DMS53 treated with DMSO at 0.1 percent for 48 hours (cell line): ENCODE results near the gene IMP4.

Experiments used
- DNase-seq: peaks from one replicate; lab custom pipeline; 2025; ENCODE audit not compliant: unreplicated experiment; lab: John Stamatoyannopoulos, UW

Gene IMP4

DNA sequence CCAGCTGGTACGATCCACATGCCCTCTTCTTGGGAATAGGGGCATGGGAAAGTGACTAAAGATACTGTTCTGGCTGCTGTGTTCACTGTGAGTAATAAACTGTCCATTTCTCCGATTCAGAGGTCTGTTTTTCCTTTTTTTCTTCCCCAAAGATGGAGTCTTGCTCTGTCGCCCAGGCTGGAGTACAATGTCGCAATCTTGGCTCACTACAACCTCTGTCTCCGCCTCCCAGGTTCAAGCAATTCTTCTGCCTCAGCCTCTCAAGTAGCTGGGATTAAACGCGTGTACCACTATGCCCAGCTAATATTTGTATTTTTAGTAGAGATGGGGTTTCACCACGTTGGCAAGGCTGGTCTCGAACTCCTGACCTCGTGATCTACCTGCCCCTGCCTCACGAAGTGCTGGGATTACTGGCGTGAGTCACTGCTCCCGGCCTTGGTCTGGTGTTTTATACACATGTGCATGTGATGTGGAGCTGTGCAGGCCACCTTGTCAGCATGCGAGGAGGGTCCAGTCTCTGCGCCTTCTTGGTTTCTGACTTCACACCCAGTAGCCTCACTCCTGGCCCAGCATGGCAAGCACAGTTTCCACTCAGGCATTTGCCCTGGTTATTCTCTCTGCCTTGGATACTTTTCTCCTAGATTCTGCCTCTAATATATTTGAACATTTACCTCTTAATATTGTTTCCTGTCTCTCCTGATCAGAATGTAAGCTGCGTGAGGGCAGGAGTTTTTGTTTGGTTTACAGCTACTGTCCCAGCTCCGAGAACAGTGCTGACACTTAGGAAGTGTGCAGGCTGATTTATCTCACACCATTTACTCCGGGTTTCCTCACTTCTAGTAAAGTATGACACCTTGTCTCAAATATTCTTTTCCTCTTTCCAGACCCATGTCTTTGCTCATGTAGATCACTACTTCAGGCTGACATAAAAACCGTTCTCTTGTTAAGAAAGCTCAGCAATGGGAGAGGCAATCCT, 32.9 kb downstream of the IMP4 start:
- DNase-seq: no peak

GRCh38 chr2:130376433-130377293, 34.0 kb downstream of the IMP4 start:
- no peak for DNase-seq

- no peak for DNase-seq
Observed at GRCh38 chr2:130377491-130377890, 34.8 kb downstream of the IMP4 start.

GRCh38 chr2:130378206-130378897, 35.7 kb downstream of the IMP4 start:
- no peak for DNase-seq

DNA sequence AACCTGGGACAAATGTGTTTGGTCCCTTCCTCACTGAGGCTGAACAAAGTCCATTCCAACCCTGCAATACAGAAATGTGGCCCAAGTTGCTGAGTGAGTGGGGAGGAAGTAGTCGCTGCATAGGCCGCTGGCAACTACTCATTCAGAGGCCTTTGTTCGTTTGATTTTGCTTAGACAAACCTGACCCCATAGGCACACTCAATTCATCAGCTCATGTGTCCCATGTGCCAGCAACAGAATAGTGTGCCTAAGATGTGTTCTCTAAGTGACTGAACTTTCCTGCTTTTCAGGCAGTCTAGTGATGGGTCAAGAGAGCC, 36.2 kb downstream of the IMP4 start:
- no peak for DNase-seq

DNA sequence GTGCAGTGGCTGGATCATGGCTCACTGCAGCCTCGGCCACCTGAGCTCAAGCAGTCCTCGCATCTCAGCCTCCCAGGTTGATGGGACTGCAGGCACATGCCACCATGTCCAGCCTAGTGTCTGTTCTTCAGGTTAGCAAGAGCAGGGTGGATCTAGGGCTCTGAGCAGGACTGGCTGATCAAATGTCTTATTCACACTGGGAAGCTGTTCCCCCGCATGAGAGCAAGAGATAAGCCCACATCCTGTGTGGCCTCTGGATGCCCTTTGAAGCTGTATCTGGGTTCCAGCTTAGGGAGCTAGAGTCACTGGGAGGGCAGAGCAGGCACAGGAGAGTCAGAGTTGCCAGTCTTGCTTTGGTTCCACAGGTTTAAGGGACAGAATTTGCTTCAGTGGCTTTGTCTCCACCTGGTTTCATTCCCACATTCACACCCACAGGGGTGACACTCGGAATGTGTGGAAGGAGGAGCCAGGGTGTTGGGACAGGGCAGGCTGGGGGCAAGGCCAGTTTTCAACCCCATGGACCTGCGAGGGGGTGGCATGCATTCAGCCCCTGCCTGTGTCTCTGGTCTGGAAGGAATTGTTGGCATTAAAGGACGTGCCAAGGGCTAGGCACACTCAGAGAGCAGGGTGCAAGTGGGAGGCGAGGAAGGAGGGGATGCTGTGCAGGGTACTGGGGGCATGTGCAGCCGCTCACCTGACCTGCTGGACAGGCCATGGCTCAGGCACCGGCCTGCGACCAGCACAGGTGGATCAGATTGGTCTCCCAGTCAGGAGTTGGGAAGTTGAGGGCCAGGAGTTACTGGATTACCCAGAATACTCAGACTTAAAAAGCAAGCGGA, 37.6 kb downstream of the IMP4 start:
- DNase-seq: no peak

DNA sequence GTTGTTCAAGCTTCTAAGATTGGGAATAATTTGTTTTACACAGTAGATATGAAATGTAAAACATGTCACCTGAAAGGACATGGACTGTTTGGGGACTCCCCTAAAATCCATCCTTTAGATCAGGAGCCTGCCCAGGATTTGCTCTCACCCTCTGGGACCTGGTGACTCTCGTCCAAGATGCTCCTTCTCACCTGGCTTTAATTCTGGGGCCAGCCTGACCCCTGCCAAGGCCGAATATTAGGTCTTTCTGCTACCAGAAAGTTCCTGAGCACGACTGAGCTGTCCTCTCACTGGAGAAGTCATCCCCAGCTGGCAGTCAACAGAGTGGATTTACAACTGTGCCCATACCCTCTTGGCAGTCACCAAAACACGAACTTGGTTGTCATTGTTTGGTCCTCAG, 38.4 kb downstream of the IMP4 start:
- no peak for DNase-seq

DNA sequence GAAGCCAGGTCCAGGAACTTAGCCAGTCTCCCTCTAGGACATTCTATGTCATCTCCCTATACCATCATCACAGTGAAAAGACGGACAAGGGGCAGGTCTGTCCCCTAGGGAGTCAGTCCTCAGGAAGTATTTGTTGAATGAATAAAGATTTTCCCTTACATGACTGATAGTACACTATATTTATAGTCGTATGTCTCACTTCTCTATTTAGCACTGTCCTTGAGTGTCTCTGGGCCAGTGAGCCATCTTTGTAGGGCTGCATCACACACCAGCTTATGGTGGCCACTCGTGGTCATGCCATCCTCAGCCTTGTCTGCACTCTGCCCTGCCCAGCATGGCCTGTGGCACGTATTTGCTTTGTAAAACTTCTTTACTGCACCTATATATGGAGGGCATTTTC, 38.9 kb downstream of the IMP4 start:
- DNase-seq: no peak

DNA sequence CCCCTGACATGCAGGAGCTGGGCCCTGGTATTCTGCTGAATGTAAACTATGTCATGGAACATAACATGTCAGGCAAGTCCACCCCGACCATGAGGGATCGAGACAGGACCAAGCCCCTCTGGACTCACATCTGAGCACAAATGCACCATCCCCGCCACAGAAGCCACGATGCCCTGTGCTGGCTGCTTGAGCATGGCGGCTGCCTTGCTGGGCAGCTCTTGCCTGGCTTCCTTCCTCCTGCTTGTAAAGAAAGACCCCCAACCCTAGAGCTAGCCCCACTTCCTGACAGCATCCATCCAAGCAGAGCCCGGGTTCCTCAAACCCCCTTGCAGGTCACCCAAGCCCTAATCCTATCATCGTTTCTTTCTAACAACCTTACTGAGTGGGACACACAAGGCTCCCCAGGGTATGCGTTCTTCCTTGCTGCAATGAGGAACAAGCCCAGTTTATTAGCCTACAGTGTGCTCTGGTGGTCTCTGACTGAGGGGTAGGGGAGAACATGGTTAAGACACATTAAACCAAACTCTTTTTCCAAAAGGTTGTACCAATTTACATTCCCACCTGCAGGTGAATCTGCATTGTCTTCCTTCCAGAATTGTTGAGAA, 39.7 kb downstream of the IMP4 start:
- DNase-seq: no peak

DNA sequence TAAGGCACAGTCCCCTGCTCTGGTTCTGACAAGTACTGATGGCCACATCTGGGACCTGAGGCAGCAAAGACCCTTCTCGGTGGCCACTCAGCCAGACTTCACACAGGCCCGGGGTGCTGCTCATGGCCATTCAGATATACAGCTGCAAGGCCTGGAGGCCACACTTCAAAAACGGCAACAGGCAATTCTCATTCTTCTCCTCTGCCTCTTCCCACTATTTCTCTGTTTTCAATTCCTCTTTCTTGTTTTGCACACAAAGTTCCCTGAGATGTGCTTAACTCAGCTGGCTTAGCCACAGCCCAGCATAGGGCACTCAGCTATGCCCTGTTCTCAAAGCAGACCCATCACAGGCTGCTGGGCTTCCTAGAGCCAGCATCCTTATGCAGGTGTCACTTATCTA, 43.0 kb downstream of the IMP4 start:
- no peak for DNase-seq

DNA sequence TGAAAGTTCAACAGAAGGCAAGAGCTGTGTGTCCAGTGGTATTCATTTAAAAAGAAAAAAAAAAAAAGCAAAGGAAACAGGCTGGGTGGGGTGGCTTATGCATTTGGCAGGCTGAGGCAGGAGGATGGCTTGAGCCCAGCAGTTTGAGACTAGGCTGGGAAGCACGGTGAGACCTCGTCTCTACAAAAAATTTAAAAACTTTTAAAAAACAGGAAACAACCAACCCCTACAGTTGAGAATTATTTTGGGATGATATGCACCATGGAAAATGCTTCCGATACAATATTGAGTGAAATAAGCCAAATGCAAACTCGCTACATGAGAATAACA, 44.3 kb downstream of the IMP4 start:
- no peak for DNase-seq

GRCh38 chr2:130387804-130388203, 45.1 kb downstream of the IMP4 start:
- no peak for DNase-seq

GRCh38 chr2:130388221-130388907, 45.7 kb downstream of the IMP4 start:
- DNase-seq: no peak

DNA sequence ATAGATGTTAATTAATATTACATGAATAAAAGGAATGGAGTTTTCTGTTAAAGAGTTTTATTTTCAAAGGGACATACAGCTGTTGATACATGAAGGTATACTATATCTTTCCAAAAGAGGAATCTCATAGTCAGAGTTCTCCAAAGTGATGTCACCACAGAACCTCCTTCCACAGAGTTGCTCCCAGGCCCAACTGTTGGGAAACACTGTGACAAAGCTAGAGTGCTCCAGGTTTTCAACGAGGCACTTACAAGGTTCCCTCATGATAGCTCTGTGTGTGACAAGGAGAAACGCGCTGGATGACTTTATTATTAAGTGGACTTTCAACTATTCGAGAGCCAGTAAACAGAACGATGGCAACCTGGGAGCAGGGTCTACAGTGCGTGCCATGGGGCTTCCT, 46.7 kb downstream of the IMP4 start:
- no peak for DNase-seq

DNA sequence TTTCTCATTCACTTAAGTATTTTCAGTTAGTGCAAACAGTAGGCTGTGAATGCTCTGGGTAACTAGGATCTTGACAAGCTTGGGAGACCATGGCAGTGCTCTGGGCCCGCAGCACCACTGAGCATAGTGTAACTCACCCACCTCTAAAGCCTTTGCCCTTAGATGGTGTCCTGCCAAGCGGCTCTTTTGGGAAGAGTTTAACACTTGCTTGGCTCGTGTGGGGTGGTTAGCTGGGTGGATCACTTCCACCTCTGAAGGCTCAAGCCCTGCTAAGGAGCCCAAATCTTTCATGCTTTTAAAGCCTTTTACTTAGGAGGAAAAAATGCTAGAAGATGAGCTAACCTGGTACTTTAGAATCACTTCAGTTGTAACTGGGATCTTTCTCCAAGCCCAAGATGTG, 47.1 kb downstream of the IMP4 start:
- DNase-seq: no peak

GRCh38 chr2:130390460-130391057, 47.9 kb downstream of the IMP4 start:
- DNase-seq: no peak

GRCh38 chr2:130391058-130391871, 48.6 kb downstream of the IMP4 start:
- DNase-seq: peak; percentile 25

DNA sequence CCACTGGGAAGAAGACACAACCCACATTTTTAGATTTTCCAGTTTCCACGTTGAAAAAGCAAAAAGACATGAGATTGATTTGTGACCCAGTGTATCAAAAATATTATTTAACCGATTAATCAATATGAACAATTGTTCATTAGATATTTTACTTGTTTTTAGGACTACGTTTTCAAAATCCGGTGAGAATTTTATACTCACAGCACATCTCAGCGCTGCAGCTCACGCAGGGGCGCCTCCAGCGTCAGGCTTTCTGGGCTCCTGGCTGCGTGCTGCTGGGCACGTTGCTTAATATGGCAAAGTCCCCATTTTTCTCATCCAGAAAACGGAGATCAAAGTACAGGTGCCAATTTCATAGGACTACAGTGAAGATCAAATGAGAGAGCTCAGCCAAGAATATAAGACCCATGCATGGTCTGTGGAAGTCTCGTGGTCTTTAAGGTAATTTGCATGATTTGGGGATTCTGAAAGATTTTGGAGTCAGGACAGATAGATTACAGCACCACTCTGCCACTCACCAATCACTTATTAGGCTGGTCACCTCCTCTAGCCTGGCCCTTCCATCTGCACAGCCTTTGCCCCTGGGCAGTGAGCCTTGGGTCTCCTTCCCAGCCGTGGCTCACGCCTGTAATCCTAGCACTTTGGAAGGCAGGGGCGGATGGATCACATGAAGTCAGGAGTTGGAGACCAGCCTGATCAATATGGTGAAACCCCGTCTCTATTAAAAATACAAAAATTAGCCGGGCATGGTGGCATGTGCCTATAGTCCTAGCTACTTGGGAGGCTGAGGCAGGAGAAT, 49.4 kb downstream of the IMP4 start:
- no peak for DNase-seq
